Effector memory CD4-positive, alpha-beta T cell (primary cell): ENCODE data around the gene KIRREL3.

Experiments used
- DNase-seq, 3 donors: peaks; one replicate each; pipeline ENCODE4 v3.0.0-alpha.2; 2020
- H3K27ac ChIP-seq: 2 replicates; pipeline ENCODE4 v1.7.0; 2013; ENCODE audit warnings: mild to moderate bottlenecking, low read length, moderate library complexity; ENCODE audit not compliant: insufficient read depth, poor library complexity, severe bottlenecking
- H3K27me3 ChIP-seq: replicated peaks from 2 replicates; pipeline ENCODE4 v1.7.0; 2013; ENCODE audit warnings: mild to moderate bottlenecking, low read length; ENCODE audit not compliant: insufficient read depth, control insufficient read depth, poor library complexity, severe bottlenecking
- H3K36me3 ChIP-seq: 2 replicates; pipeline ENCODE4 v1.7.0; 2013; ENCODE audit warnings: mild to moderate bottlenecking, low read length, moderate library complexity; ENCODE audit not compliant: control insufficient read depth, insufficient read depth
- H3K4me1 ChIP-seq: 2 replicates; pipeline ENCODE4 v1.7.0; 2013; ENCODE audit warnings: low read length, mild to moderate bottlenecking; ENCODE audit not compliant: control insufficient read depth, insufficient read depth, poor library complexity, severe bottlenecking
- H3K4me3 ChIP-seq: 2 replicates; pipeline ENCODE4 v1.7.0; 2013; ENCODE audit warnings: low read length, low read depth, mild to moderate bottlenecking; ENCODE audit not compliant: insufficient read depth, poor library complexity, severe bottlenecking
- H3K9me3 ChIP-seq: 2 replicates; pipeline ENCODE4 v1.7.0; 2013; ENCODE audit warnings: mild to moderate bottlenecking, low read length, moderate library complexity; ENCODE audit not compliant: control insufficient read depth

The KIRREL3 gene

DNA sequence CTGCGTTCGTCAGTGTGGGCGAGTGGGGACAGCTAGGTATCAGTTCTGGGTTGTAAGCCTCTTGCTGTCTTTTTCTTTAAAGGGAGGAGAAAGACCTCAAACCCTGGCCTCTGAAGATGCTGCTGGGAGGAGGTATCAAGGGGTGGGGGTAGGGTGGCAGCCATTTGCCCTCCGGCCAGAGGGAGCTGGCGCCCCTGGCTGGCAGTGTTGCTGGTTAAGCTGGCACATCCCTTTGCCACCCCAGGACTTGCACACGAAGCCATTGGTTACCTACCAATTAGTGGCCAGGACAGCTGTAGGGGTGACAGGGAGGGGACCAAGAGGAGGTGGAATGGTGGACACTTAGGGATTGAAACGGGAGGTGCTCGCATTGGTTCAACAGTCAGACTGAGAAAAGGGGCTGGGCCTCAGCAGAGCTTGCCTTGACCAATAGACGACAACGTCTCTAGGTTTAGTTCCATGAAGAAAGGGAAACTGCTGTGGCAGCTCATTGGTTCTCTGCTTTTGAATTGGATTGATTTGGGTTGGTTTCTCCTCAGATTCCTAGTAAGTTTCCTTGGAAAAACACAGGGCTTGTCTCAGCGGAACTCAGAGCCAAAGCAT, 567.2 kb downstream of the KIRREL3 start:
- no peaks in the 10 kb centered on the region for H3K4me1 ChIP-seq
- H3K27me3 ChIP-seq, result no peaks in the 10 kb centered on the region
- no peaks in the 10 kb centered on the region for H3K9me3 ChIP-seq
- no peak for DNase-seq
- no peak overlapping the region for H3K27ac ChIP-seq
- no peak overlapping the region for H3K4me3 ChIP-seq
- H3K36me3 ChIP-seq, result no peaks in the 10 kb centered on the region

DNA sequence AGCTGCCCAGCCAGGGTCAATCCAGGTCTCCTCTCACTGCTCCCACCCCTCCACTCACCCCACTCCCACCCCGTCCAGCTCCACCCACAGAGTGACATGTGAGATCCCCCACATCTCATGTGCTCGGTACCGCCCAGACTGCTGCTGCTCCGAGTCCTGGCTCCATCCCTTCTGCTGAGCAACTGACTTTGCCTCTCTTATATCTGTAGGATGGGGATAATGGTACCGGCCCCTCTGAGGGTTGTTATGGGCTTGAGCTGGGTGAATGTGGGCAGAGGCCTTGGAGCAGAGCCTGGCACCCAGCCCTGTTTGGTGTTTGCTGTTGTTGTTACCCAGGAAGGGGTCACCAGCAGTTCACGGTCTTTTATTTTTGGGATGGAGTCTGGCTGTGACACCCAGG, 568.0 kb downstream of the KIRREL3 start:
- no peak for DNase-seq
- Histone ChIP-seq H3K27ac (no peak overlapping the region), H3K4me1 (no peaks in the 10 kb centered on the region), H3K4me3 (no peak overlapping the region), H3K36me3 (no peaks in the 10 kb centered on the region), H3K9me3 (no peaks in the 10 kb centered on the region), H3K27me3 (no peaks in the 10 kb centered on the region)

DNA sequence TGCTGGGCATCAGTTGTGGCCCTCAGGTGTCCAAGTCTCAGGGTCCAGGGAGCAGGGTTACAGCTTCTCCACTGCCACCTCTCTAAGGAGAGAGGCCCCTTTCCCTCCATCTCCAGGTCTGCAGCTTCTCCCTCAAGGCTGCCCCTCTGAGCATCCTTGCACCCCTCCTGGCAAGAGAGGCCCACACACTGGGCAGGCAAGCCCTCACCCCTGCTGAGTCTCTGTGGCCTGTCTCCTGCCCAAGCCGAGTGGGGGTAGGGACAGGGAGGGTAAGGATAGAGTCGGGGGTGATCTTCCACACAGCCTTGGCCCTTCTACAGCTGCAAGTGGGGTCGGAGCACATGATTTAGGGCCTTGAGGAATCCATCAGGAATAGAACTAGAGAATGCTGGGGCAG, 568.5 kb downstream of the KIRREL3 start:
- H3K4me3 ChIP-seq, result no peak overlapping the region
- H3K36me3 ChIP-seq, result no peaks in the 10 kb centered on the region
- no peaks in the 10 kb centered on the region for H3K9me3 ChIP-seq
- H3K27ac ChIP-seq, result no peak overlapping the region
- no peaks in the 10 kb centered on the region for H3K27me3 ChIP-seq
- H3K4me1 ChIP-seq, result no peaks in the 10 kb centered on the region
- no peak for DNase-seq

DNA sequence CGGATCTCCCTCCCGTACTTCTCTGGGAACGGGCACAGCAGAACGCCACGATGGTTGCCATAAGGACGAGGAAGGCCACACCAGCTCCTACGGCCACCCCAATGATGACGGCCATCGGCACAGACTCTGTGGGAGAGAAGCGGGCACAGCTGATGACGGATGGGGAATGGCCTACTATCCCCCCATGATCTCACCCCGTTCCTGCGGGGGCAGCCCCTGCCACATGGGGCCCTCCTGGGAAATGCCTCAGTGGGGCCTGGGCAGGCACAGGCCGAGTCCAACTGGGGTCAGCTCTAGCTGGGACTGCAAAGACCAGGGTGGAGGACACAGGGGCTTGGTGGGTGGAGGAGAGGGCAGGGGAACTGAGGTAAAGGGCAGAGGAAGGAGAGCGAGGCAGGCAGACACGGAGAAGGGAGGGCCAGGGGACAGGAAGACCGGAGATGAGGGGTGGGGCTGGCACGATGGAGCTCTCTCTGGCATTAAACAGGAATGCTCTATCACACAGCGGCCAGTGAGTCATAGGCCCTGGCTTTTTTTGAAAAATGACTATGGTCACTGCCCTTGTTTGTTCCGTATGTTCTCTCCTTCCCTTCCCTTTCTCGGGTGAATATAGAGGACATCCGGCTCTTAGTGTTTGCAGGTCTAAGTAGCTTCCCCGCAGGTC, 569.0 kb downstream of the KIRREL3 start:
- no peak for DNase-seq
- H3K9me3 ChIP-seq, result no peaks in the 10 kb centered on the region
- no peak overlapping the region for H3K27ac ChIP-seq
- no peaks in the 10 kb centered on the region for H3K36me3 ChIP-seq
- H3K4me3 ChIP-seq, result no peak overlapping the region
- H3K27me3 ChIP-seq, result no peaks in the 10 kb centered on the region
- H3K4me1 ChIP-seq, result no peaks in the 10 kb centered on the region

DNA sequence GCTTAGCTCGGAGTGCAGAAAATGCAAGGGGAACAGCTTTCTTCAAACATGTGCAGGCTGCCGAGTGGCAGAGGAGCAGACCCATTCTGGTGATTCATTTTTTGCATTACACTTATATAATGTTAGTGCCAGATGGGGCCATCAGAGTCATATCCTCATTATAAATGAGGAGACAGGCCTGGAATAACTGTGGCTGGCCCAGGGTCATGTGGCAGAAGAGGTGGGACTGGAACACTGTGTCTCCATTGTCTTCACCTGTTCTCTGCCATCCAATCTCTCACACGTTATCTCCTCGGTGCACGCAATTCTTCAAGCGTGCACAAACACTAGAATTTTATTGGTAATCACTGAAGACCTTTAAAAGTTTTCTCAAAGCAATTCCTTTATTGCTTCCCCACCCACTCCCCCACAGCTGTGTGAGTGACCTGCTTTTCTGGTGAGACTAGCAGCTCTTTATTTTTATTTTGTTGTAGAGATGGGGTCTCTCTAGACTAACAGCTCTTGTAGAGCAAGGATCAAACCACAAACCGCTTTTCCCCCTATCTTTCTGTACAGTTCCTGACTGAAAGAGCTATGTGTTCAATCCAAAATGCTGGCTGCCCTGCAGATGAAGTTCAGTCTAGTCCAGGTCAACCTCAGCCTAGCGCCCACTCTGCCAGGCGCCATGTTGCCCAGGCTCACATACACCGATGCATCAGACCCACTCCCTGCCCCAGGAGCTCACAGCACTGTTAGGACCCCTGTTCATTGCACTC, 569.8 kb downstream of the KIRREL3 start:
- no peak overlapping the region for H3K27ac ChIP-seq
- H3K4me3 ChIP-seq, result no peak overlapping the region
- no peaks in the 10 kb centered on the region for H3K27me3 ChIP-seq
- no peaks in the 10 kb centered on the region for H3K36me3 ChIP-seq
- no peaks in the 10 kb centered on the region for H3K4me1 ChIP-seq
- H3K9me3 ChIP-seq, result no peaks in the 10 kb centered on the region
- no peak for DNase-seq

DNA sequence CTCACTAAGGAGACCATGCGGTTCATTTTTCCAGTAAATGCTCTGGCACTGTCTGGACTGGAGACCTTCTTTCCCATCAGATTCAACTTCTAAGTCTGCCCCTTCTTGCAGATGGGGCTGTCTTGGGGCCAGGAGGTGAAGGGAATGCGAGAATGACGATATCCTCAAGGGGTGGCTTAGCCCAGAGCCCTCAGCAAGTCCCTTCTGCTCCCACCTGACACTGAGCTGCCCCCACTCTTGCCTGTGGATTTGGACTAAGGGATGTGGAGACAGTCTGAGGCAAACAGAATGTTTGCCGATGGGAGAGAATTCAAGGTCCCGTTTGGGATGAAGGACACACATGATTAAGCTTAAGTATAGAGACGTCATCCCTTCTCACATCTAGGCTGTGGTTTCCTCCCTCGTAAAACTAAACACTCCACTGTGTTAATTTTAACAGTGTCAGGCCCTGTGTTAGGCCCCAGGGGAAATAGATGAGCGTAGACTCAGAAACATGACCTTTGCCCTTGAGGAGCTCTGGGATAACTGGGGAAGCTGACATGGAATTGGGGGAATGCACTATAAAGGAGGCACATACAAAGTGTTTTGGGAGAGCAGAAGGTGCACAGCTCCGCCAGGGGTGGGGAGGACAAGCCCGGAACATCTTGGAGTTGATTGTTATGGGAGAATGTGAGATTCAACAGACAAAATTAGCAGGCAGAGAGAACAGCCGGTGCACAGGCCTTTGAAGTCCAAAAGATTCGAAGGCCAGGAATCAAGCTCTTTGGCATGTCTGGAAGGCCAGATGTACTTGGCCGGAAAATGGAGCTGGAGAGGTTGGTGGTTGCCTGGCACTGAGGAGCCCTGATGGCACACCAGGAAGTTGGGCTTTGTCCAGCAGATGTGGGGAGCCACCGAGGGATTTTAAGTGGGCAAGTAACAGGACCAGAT, 573.5 kb downstream of the KIRREL3 start:
- Histone ChIP-seq H3K4me1 (no peaks in the 10 kb centered on the region), H3K4me3 (no peak overlapping the region), H3K36me3 (no peaks in the 10 kb centered on the region), H3K27me3 (no peaks in the 10 kb centered on the region), H3K9me3 (no peaks in the 10 kb centered on the region), H3K27ac (no peak overlapping the region)
- no peak for DNase-seq

DNA sequence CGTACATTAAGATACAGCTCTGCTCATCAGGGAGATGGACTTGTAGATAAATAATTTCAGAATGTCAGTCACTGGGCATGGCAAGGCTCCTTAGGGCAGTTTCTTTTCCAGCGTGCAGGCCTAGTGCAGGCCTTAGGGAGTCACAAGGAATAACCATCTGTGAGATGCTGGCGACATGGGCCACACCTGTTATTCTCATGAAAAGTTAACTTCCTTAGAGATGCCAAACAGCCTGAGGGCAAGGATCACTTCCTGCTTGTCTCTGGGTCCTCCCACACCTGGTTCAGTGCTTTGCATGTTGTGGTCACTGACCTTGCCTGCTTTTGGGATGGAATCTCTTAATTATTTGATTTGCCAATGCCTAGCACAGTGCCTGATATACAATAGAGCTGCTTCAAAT, 574.5 kb downstream of the KIRREL3 start:
- Histone ChIP-seq H3K27me3 (no peaks in the 10 kb centered on the region), H3K4me3 (no peak overlapping the region), H3K4me1 (no peaks in the 10 kb centered on the region), H3K27ac (no peak overlapping the region), H3K36me3 (no peaks in the 10 kb centered on the region), H3K9me3 (no peaks in the 10 kb centered on the region)
- DNase-seq, result no peak

DNA sequence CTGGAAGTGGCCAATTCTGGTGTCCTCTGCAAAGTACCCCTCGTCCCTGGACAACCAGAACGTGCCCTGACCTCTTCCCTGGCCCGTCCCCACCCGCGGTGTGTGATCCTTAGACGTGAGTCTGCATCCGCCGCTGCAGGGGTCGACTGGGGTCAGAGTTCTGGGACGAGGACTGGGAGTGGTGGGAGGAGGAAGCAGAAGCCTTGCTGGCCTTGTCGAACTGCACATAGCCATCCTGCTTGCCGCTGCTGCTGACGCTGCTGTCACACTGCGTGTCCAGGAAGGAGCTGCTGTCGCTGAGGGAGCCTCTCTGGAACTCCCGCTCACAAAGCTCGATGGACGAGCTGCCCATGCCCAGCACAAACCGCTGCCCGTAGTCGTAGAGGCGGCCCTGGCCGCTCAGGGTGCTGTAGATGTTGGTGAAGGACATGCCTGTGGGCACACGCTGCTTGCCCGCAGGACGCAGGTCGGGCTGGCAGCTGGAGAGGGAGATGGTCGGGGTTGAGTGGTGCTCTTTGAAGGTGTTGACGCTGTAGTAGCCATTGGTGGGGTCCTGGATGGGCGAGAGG, 576.0 kb downstream of the KIRREL3 start:
- no peak for DNase-seq
- Histone ChIP-seq H3K36me3 (no peaks in the 10 kb centered on the region), H3K27me3 (no peaks in the 10 kb centered on the region), H3K4me3 (no peak overlapping the region), H3K27ac (no peak overlapping the region), H3K9me3 (no peaks in the 10 kb centered on the region), H3K4me1 (no peaks in the 10 kb centered on the region)

DNA sequence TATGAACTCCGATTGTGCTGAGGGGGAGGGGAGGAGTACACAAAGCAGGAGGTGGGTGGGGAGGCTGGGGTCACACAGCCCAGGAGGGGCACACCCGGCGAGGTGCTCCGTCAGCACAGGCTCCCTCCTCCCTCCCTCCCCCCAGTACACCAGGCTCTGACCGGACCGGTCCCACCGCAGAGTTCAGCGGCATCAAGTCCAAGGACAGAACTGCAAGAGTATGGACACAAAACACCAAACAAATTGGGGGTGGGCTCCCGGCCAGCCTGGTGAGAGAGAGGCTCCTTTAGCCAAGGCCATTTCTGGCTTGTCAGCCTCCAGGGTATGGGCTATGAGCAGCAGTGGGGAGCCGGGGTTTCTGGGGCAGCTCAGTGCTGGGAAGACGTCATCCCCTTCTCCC, 576.8 kb downstream of the KIRREL3 start:
- Histone ChIP-seq H3K36me3 (no peaks in the 10 kb centered on the region), H3K4me1 (no peaks in the 10 kb centered on the region), H3K27me3 (no peaks in the 10 kb centered on the region), H3K27ac (no peak overlapping the region), H3K4me3 (no peak overlapping the region), H3K9me3 (no peaks in the 10 kb centered on the region)
- no peak for DNase-seq
